SW 1271 (cell line): ENCODE data around the gene P2RY6.
A peak's percentile ranks its signal among the peaks of the same experiment; 100 is the strongest.

Experiments
- DNase-seq, 2 experiments: peaks; one replicate each; lab custom pipeline; 2025; lab: John Stamatoyannopoulos, UW

The P2RY6 gene

DNA sequence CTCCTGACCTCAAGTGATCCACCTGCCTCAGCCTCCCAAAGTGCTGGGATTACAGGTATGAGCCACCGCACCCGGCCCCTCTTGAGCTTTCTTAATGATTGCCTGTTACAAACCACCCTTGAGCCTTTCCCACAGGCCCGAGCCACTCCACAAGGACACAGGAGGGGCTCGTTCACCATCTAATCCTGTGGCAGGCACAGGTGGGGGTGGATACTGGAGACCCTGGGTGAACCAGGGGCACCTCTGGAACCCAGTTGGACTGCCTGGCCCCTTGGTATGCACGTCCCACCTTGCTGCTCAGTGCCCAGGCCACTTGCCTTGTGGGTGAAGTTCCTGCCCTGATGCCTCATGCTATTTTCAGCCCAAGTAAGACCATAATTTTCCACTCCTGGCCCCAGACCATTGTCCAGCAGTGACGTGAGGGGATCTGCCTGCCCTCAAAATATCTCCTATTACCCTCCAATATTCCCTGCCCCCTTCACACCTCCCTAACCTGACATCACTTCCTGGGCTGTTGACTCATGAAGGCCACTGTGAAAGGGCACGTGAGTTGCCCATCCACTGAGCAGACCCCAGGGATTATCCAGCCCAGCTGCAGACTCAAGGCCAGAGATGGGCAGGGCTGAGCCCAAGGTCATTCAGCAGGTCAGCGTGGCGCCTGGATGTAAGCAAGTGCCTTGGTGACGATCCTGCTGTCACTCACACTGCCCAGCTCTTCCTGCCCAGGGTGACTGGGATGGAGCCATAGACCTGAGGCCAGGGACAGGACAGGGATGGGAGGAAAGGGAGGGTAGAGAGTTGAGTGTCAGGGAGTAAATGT lies 34.5 kb upstream of the P2RY6 start:
- DNase-seq, result no peak

GRCh38 chr11:73239111-73239521 lies 33.0 kb upstream of the P2RY6 start:
- no peak for DNase-seq

DNA sequence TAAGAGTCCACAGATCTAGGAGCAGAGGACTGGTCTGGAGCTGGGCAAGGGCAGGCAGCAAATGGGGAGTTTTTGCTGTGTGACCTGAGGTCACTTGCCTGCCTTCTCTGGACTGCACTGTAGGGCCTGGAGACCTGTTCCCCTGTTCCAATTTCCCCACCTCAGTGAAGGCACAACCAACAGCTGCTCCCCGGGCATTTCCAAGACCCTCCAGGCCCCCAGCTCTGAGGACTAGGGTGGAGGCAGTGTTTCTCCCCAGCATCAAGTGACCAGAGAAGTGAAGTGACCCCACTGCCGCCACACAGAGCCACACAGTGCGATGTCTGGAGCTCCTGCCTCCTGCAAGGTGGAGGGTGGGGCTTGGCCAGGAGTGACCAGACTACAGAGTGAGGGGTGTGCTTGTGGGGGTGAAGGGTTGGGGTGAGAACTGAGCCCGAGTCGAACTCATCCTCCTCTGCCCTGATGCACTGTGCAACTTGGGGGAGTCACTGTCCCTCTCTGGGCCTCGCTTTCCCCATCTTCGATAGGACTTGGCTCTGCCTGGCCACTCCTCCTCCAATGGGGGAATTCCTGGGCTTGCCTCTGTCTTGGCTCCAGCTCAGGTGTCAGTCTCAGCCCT lies 32.5 kb upstream of the P2RY6 start:
- DNase-seq, result no peak

DNA sequence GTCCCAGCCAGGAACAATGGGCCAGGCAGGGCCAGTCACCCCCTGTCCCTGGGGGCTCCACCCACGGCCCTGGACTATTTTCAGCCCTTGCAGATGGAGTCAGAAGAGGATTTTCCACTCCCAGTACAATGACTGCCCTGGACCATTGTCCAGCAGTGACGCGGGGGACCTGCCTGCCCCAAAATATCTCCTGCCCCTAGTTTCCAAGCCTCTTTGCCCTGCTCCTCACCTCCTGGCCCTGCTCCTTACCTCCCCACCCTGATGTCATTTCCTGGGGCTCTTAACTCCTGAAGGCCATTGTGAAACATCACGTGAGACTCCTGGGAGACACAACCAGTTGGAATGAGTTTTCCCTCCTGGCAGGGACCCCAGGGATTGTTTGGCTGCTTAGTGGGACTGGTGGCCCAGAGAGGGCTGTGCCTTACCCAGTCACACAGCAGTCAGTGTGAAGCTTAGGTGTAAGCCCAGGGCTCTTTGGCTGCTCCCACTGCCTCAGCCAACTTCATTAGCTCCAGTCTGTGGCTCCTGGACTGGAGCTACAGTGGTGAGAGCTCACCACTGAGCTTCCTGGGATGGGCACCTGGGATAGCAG lies 31.9 kb upstream of the P2RY6 start:
- DNase-seq, result no peak

GRCh38 chr11:73241300-73241699 lies 30.8 kb upstream of the P2RY6 start:
- DNase-seq, result no peak

- peak in 1 of 2 experiments; percentile 61 for DNase-seq
Measured at GRCh38 chr11:73242251-73243092, 29.7 kb upstream of the P2RY6 start.

DNA sequence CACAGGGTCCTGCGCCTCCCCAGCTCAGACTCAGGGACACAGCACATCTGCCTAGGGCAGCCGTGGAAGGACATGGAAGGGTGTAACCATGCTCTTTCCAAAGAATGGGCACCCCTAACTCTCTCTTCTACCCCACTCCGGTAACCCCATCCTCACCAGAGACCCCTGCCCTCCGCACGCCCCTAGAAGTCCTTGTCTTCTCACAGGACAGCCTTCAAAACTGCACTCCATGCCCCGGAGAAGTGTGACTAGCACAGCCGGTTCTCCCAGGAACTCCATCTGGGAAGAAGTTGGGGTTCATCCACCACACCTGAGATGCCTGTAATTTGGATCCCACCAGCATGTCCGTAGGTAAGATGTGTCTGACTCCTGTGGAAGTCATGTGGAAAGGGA lies 29.0 kb upstream of the P2RY6 start:
- DNase-seq, result no peak

GRCh38 chr11:73244589-73245240 lies 27.4 kb upstream of the P2RY6 start:
- no peak for DNase-seq

DNA sequence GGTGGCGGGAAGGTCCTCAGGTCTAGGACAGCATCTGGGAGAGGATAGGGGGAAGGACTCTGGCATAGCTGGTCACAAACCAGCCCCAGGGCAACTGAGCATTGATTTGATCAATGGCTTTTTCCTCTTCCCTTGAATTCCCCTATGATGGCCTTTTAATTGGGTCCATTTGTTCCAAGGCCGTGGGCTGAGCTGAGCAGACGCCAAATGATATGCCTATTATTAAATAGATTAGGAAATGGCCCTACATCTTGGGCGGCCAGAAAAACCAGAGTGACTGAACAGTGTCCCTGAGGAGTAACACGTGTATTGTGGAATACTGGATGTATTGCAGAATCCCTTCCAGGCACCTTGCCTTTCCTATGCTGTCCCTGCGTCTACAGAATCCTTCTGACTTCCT lies 26.7 kb upstream of the P2RY6 start:
- DNase-seq, result no peak

- no peak for DNase-seq
Measured at GRCh38 chr11:73246303-73246702, 25.8 kb upstream of the P2RY6 start.

GRCh38 chr11:73248526-73249185 lies 23.5 kb upstream of the P2RY6 start:
- DNase-seq, result no peak

DNA sequence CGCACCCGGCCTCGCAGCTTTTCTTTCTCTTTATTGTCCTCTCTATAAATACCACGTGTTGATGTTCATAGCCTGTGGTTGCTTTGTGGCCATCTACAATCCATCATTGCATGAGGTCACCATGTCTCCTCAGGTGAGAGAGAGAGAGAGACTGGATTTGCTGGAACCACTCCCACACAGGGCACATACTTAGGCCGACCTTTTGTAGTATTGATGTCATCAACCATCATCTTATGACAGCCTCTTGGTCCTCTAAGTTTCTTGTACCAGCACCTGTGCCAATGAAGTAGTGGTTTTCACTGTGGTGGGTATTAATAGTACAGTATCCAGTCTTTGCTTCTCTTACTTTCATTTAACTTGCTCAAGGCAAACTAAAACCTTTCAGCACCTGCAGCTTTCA lies 22.8 kb upstream of the P2RY6 start:
- DNase-seq, result no peak

DNA sequence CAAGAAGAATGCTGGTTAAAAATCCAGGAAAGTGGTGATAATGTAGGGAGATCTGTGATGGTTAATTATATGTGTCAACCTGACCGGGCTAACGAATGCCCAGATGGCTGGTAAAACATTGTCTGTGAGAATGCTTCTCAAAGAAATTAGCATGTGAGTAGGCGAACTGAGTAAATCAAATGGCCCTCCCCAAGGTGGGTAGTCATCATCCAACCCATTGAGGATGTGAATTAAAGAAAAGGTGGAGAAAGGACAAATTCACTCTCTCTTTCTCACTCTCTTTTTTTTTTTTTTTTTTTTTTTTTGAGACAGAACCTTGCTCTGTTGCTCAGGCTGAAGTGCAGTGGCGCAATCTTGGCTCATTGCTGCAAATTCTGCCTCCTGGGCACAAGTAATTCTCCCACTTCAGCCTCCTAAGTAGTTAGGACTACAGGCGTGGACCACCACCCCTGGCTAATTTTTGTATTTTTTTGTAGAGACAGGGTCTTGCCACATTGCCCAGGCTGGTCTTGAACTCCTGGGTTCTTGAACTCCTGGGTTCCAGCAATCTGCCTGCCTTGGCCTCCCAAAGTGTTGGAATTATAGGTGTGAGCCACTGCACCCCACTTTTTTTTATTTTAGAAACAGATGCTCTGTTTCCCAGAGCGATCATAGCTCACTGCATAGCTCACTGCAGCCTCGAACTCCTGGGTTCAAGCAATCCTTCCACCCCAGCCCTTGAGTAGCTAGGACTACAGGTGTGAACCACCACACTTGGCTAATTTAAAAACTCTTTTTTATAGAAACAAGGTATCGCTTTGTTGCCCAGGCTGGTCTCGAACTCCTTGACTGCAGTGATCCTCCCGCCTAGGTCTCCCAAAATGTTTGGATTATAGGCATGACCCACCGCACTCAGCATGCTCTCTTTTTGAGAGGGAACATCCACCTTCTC lies 22.0 kb upstream of the P2RY6 start:
- DNase-seq, result no peak

DNA sequence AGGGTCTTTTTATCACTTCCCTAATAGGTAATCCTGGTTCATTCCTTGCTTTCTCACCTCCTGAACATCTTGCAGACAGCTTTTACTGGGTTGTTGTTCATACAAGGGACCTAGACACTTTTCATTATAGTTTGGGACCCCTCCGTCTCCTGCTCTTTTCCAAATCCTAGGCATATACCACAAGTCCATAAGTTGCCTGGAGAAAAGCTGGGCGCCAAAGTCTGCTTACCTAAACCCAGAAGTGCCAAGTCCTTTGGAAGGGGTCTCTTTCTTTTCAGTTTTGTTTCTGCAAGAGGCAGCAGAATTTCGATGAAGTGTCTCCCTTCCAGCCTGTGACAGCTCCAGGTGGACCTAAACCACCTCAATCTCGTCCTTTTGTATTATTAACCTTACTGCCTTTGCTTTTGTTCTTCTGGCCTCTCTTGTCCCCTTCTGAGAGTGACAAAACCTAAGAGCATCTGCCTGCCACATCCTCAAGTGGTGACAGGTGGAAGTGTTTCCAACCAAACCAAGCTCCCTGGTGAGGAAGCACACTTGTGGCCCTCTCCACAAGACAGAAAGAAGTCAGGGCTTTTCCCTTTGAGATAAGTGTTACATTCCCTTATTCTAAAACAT lies 19.5 kb upstream of the P2RY6 start:
- DNase-seq, result peak in 1 of 2 experiments; percentile 25

GRCh38 chr11:73257342-73258103 lies 14.6 kb upstream of the P2RY6 start:
- peak; percentile 38 to 50 for DNase-seq

DNA sequence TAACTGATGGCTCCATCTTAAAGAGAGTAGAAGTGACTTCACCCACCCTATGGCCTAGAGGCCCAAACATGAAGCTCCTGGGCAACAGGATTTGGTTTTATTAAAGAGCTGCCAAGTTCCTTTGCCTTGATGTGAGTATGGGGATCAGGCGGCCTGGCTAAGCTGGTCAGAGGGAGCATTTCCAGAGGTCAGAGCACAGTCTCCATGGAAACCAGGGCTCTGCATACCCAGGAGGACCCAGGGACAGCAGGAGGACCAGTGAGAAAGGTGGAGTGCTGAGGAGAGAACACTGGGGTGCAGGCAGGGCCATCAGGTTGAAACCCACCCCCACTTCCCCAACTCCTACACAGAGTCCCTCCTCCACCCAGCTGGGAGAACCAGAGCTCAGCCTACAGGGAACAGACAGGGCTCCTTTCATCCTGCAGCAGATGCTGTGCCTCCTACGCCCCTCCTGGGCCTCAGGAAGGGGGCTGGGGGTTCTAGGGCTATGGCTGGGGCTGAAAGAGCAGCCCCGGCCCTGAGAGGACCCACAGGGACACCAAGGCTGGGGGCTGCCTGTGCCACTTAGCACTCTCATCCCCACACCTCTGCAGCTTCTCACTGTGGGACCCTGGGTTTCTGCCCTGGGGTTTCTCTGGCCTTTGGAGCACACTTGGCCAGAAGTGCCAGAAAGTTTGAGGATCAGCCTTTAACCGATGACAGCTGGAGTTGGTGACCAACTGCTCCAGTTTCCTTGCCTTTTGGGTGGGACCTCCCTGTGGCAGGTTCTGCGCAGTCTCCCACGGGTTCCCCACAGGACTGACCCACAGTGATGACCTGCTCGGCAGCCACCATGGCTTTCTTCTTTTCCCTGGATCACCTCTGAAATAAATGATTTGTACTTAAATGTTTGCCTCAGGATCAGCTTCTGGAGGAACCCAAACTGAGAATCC lies 13.8 kb upstream of the P2RY6 start:
- no peak for DNase-seq

- DNase-seq, result no peak
Measured at GRCh38 chr11:73259406-73260126, 12.6 kb upstream of the P2RY6 start.
